GM18498 (cell line): ENCODE results near the gene ZNF195.
"Not testable (repeated sequence)": the region's sequence is repeated elsewhere in the genome, so short reads cannot be mapped to it uniquely, and the experiment has no call there.

Experiments
- ATAC-seq: cut with Tn5 transposase; IDR thresholded peaks from one replicate; pipeline ENCODE4 v1.9.1; 2021; ENCODE audit warnings: mild to moderate bottlenecking, moderate library complexity; ENCODE audit not compliant: unreplicated experiment

The ZNF195 gene

DNA sequence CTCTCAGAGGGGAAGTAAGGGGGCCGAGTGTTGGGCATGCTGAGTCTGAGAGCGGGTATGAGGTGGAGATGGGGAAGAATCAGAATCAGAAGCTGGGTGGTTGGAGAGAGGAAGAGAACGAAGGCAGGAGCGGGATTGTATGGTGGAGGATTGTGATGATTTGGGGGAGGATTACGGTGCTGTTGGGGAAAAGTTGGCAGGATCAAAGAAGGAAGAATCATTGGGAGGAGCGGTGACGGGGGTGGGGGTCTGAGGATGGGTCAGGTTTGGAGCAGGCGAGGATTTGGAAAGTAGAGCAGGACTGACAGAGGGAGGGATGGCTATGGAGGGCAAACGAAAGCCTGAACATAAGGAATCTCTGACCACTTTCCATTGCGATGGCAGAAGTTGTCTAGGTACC is 22.1 kb downstream of the ZNF195 start:
- no peak for ATAC-seq

DNA sequence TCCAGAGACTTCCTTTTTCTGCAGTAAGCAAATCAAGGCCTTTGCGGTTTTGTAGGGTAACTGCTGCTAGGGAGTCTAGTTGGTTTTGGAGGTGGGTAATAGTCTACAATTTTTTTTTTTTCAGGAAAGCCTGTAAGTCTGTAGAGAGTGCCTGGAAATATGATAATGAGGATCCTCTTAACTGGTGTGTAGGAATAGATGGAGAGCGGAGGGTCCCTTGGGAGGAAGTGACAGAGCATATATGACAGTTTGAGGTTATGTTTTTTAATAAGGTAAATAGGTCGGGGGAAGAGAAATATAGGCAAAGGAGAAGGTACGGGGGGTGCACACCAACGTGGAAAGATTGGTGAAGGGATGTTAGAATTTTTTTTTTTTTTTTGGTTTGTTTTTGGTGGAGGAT is 25.9 kb downstream of the ZNF195 start:
- no peak for ATAC-seq

DNA sequence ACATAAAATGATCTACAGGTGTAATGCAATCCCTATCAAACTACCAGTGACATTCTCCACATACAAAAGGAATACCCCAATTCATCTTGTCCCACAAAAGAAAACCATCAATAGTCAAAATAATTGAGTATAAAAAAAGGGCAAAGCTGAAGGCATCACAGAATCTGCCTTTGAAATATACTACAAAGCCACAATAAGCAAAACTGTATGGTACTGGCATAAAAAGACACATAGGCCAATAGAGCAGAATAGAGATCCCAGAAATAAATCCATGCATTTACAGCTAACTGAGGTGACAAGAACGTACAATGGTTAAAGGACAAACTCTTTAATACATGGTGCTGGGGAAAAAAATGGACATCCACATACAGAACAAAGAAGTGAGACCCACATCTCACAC is 31.8 kb downstream of the ZNF195 start:
- ATAC-seq, result no peak

DNA sequence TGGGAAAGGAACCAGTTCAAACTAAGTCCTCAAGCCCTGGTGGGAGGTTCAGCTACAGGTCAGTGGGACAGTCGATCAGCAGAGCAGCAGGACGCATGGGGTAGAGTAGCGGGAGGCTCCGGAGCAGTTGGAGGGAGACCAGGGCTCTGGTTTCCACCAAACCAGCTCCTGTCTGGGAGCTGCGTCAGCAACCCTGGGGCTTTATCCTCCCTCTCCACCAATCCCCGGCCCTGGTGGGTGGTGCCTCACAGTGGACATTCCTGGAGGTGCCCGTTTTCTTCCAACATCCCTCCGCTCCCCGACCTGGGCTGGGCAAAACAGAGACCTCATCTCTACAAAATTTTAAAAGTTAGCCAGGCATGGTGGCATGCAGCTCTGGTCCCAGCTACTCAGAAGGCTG is 32.4 kb downstream of the ZNF195 start:
- ATAC-seq, result no peak

DNA sequence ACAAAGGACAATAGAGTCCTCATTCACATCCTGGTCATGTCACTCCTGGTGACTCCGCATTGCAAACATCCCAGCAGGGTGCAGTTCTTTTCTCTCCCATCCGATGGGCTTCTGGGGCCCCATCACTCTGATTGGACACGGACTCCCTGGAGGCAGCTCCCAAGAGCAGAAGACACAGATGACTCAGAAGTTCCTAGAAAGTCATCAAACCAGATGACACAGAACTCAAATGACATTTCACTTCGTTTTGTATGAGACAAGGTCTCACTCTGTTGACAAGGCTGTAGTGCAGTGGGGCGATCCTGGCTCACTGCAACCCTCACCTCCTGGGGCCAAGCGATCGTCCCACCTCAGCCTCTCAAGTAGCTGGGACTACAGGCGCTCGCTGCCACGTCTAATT is 33.2 kb downstream of the ZNF195 start:
- no peak for ATAC-seq

DNA sequence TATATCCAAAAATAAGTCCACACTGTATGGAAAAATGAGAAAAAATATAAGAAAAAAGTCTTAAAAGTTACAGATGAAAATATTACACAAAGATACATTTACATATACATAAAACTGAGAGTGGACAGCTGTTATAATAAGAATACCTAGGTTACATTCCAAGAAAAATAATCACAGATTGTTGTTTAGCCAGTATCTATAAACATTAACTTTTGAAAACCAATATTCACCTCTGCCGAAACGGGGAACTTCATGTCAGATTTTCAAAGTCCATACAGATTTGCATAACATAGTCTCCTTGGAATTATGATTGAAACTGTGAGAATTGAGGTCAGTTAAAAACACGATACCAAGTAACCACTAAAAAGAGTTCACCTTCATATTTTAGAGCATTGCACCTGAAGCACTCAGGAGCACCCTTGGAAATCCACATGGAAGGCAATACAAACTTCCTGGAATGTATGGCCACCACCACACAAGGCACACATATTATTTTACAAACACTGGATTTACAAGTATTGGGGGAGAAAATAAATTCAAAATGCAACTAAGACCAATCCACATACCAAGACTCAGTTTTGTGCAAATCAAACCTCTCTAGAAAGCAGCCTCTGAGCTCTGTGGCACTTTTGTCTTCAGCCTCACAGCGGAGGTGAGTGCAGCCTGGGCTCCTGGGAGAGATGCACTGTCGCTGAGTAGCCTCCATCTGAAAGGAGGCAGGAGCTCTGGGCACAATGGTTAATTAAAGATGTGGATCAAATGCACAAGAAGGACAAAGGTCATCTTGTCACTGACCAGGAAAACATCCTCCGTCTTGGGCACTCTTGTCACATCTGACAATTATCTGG is 34.4 kb downstream of the ZNF195 start:
- no peak for ATAC-seq

DNA sequence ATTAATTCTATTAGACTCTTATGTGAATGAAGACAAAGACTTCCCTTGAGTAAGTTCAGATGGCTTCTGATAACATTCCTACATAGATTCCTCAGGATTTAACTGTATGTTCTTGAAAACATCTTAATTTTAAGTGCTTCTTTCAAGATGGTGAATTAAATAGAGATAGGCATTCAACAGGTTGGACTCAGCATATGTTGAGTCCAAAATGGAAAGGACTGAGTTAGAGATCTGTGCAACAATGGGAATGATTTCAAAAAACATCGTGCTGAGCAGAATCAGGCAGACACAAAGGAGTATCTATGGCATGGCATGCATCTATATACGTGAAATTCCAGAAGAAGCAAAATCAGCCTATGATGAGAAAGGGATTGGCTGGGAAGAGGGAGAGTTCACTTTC is 36.2 kb downstream of the ZNF195 start:
- ATAC-seq, result no peak

DNA sequence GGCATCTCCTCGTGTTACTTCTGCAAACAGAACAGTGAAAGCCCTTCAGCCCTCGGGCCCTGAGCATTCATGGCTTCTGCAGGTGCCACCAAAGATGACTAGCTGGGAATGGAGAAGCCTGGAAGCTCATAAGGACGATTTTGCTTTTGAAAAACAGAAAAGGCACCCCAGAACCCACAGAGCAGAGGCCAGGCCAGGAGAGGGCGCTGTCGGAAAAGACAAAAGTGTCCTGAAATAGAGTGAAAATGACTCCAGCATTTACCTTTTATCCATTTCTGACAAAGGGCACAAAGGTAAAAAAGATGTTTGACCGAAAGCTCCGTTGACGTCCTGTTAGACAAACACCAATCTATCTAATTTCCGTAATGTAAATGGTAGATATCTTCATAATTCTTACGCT is 37.6 kb downstream of the ZNF195 start:
- no peak for ATAC-seq

DNA sequence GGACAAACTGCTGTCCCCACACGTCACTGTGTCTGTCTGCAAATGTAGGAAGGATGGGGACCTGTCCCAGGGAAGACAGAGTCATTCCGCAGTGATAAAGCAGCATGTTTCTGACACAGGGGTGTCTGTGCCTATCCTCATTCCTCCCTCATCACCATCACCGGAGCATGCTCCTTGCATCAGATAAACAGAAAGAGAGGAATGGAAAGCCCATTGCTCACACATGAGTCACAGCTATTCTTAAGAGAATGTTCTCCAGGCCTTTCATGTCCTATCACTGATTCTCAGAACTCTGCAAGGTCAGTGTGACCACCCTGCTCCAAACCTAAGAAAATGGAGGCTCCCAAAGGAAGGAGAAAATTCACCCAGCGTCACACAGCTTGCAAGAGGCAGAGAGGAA is 38.9 kb downstream of the ZNF195 start:
- ATAC-seq, result no peak

DNA sequence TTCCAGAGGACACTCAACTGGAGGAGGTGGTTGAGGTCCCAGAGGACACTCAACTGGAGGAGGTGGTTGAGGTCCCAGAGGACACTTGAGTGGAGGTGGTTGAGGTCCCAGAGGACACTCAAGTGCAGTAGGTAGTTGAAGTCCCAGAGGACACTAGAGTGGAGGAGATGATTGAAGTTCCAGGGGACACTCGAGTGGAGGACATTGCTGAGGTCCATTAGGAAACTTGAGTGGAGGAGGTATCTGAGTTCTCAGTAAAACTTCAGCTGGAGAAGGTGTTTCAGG is 39.7 kb downstream of the ZNF195 start:
- ATAC-seq, result no peak

DNA sequence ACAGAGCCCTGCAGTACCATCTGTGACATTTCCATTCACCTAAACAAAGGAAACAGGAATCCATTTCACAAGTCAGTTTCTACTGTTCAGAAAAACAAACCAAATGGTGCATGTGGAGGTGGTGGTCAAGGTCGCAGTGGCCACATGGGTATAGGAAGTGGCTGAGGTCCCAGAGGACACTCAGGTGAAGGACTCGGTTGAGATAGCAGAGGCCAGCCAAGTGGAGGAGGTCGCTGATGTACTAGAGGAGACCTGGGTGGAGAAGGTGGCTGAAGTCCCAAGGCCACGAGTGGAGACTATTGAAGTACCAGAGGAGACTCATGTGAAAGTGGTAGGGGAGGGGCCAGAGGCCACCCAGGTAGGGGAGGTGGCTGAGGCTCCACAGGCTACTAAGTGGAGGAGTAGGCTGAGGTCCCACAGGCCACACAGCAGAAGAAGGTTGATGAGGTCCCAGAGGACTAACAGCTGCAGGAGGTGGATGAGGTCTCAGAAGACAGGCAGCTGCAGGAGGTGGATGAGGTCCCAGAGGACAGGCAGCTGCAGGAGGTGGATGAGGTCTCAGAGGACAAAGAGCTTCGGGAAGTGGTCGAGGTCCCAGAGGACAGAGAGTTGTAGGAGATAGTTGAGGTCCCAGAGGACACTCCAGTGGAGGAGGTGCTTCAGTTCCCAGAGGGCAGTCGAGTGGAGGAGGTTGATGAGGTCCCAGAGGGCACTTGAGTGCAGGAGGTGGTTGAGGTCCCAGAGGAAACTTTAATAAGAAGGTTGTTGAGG is 40.2 kb downstream of the ZNF195 start:
- ATAC-seq, result no peak

DNA sequence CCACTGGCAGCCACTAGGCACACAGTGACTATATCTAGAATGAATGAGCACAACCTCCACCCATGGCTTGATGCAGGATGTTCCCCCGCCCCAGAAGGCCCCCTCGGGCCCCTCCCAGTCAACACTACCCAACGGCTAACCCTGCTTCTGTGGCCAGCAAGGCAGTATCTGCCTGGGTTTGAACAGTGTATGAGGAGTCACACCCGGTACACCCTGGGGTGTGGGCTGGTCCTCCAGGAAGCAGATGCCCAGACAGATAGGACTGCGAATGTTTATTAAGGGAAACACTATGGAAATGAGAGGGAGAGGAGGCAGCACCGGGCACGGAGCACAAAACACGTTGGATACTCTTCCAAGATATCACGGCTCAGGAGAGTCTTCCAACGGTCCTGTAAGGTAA is 42.5 kb downstream of the ZNF195 start:
- not testable (repeated sequence) for ATAC-seq

DNA sequence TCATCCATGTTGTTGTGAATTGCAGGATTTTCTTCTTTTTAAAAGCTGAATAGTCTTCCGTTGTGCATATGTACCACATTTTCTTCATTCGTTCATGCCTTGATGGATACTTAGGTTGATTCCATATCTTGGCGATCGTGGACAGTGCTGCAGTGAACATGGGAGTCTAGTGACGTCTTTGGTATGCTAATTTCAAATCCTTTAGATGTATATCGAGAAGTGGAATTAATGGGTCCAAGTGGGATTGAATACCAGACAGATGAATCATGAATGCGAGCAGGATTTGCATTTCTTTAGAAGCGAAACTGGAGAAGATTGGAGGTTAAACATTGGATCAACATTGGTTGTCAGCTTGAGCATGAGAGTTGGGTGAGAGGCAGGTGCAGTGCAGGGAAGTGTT is 45.8 kb downstream of the ZNF195 start:
- not testable (repeated sequence) for ATAC-seq

DNA sequence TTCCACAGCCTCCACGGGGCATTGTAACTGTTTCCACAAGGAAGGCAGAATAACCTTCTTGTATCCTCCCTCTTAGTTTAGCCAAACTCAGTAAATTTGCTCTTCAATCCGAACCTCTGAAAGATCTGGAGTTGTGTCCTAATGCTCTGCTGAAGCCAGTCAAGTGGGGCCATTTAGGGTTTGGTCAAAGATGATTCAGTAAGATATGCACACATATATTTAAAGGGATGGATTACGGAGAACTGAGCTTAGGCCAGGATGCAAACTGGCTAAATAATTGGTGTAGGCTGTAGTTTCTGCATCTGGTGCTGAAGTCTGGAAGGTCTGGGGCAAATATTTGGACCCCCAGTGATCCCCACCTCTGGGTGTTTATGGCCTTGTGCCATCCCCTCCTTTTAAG is 47.9 kb downstream of the ZNF195 start:
- ATAC-seq, result not testable (repeated sequence)

DNA sequence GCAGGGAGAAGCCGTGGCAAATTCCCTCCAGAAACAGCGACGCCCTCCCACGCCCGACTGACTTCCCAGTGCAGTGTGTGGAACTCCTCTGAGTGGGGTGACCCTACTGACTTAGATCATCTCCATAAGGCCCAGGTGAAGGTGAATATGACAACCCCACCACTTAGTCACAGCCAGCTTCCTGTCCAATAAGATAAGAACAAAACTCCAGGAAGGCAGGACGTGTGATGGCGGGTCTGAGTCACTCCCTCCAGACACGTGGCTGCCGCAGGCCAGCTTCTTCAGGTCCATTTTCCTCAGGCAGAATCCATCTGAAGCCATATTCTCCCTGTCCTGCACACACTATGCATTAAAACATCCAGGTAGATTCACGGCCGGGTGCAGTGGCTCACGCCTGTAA is 48.9 kb downstream of the ZNF195 start:
- not testable (repeated sequence) for ATAC-seq

DNA sequence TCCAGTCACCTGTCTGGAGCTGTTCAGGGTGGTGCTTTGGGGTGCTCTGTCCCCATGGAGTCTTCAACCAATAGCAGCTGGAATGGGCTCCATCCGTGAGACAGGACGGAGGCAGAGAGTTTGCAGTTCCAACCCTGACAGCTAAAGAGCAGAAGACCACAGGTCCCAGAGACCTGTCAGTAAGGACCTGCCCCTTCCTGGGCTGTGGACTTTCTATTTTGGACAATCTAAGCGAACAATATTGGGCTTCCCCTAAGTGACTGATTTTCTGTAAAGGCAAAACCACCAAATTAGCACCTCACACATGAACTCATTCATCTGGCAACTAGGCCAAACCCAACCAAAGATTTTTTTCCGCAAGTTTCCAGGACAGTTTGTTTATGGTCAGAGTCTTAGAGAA is 50.4 kb downstream of the ZNF195 start:
- not testable (repeated sequence) for ATAC-seq

DNA sequence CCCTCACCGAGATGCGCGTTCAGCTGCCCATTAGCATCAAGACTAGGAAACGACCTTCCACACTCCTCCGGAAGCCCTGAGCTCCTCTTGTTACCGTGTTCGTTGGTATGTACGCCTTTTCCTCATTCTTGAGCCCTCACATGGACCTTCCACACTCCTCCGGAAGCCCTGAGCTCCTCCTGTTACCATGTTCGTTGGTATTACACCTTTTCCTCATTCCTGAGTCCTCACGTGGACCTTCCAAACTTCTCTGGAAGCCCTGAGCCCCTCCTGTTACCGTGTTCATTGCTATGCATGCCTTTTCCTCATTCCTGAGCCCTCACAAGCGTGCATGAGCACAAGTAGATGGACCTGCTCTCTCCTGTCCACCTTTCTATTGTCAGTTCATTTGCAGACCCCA is 52.5 kb downstream of the ZNF195 start:
- ATAC-seq, result not testable (repeated sequence)

DNA sequence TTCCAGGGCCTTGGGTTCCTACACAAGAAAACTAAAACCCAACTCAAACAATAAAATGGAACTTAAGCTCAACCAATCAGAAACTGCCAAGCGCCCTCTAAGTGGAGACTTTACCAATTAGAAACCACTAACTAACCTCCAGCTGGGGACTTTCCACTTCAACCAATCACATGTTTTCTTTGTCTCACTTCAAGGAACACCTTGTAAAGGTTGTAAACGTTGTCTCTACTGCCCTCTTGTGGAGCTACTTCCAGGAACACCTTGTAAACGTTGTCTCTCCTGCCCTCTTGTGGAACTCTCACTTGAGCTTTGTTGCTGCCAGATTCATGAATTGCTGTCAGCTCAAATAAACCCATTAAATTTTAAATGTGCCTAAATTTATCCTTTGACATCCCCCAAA is 54.2 kb downstream of the ZNF195 start:
- not testable (repeated sequence) for ATAC-seq
